Subcutaneous abdominal adipose tissue (tissue), 5 donors: Measurements from ENCODE around the gene SSTR5.

Experiments
- H3K27ac ChIP-seq: one replicate; pipeline ENCODE4 v1.7.0; 2013; ENCODE audit warnings: low read depth, mild to moderate bottlenecking, inconsistent platforms, low read length, moderate library complexity
- H3K27me3 ChIP-seq, 5 donors: one replicate each; pipeline ENCODE4 v1.7.0; 2013; ENCODE audit warnings: low read length in 5 of 5, inconsistent platforms in 1 of 5; ENCODE audit not compliant: control insufficient read depth in 5 of 5, insufficient read depth in 4 of 5
- H3K36me3 ChIP-seq, 5 donors: one replicate each; pipeline ENCODE4 v1.7.0; 2013; ENCODE audit warnings: low read length in 5 of 5; ENCODE audit not compliant: control insufficient read depth in 5 of 5, insufficient read depth in 5 of 5
- H3K4me1 ChIP-seq, 5 donors: one replicate each; pipeline ENCODE4 v1.7.0; 2013; ENCODE audit warnings: low read length in 5 of 5, mild to moderate bottlenecking in 3 of 5, moderate library complexity in 1 of 5; ENCODE audit not compliant: control insufficient read depth in 5 of 5, insufficient read depth in 5 of 5
- H3K4me3 ChIP-seq, 5 donors: one replicate each; pipeline ENCODE4 v1.7.0; 2013; ENCODE audit warnings: low read length in 5 of 5, low read depth in 1 of 5
- H3K9ac ChIP-seq, 5 donors: one replicate each; pipeline ENCODE4 v1.7.0; 2013; ENCODE audit warnings: low read length in 5 of 5, mild to moderate bottlenecking in 4 of 5, moderate library complexity in 3 of 5
- H3K9me3 ChIP-seq, 5 donors: one replicate each; pipeline ENCODE4 v1.7.0; 2013; ENCODE audit warnings: low read length in 5 of 5; ENCODE audit not compliant: control insufficient read depth in 5 of 5
- donor health status: healthy.
- donor health status: healthy.
- donor health status: healthy.
- donor health status: healthy.
- donor health status: healthy.

SSTR5 gene

DNA sequence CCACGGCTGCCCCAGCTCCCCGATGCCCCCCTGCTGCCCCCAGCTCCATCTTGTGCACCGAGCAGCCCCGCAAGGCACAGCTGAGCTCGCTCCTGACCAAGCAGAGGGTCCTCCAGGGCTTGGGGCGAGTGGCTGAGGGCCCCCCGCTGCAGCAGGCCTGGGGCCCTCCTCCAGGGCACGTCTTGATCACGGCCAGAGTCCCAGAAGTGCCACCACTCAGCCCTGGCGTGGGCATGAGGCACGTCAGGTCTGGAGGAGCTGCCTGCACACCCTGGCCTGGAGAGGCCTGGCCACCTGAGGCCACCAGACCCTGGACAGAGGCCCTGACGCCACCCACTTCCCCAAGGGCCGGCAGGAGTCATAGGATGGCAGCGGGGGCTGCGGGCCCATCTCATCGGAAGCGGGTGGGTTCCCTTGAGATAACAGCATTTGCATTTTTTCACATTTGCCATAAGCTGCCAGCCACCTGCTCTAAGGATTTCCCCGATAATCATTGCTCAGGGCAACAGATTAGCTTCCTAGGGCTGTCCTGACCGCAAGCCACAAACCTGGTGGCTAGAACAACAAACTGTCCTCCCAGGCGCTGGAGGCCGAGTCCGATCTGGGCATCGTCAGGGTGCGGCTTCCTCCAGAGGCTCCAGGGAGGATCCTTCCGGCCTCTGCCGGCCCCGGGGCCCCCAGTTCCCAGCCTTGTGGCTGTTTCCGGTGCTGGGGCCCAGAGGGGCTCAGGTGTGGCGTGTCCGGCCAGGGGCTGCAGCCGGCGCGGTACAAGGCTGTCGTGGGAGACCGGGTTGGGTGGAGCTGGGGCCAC lies 47.4 kb downstream of the SSTR5 start:
- Histone ChIP-seq H3K4me3 (no peak overlapping the region), H3K4me1 (no peaks in the 10 kb centered on the region), H3K9me3 (no peaks in the 10 kb centered on the region), H3K36me3 (no peaks in the 10 kb centered on the region), H3K9ac (no peak overlapping the region), H3K27me3 (peaks cover 24 to 57% (median 28%) of the 10 kb centered on the region in 5 donors), H3K27ac (no peak overlapping the region)

DNA sequence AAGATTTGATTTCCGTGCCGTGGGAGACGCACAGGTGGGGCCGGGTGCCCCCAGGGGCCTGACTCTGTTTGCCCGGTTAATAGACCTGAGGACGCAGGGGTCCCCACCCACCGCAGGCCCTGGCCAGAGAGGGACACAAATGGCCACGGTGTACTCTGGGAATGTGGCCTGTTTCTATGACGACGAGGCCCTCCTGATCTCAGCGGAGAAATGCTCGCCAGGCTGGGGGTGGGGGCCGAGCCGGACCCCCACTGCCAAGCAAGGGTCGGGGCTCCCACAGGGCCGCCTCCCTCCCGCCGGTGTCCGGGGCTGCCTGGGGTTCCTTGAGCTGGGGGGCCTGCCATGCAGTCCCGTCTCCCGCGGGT lies 48.0 kb downstream of the SSTR5 start:
- H3K4me1 ChIP-seq, result no peaks in the 10 kb centered on the region

GRCh38 chr16:1121009-1121408 lies 48.5 kb downstream of the SSTR5 start:
- Histone ChIP-seq H3K27me3 (peaks cover 27 to 65% (median 35%) of the 10 kb centered on the region in 5 donors), H3K9me3 (no peaks in the 10 kb centered on the region), H3K4me1 (no peaks in the 10 kb centered on the region), H3K4me3 (no peak overlapping the region), H3K36me3 (no peaks in the 10 kb centered on the region), H3K9ac (no peak overlapping the region), H3K27ac (no peak overlapping the region)

More for the DNA sequence above, 48.0 kb downstream of the SSTR5 start:
- Histone ChIP-seq H3K27ac (no peak overlapping the region), H3K9me3 (no peaks in the 10 kb centered on the region), H3K4me3 (no peak overlapping the region), H3K9ac (no peak overlapping the region), H3K36me3 (no peaks in the 10 kb centered on the region), H3K27me3 (peaks cover 24 to 63% (median 32%) of the 10 kb centered on the region in 5 donors)

DNA sequence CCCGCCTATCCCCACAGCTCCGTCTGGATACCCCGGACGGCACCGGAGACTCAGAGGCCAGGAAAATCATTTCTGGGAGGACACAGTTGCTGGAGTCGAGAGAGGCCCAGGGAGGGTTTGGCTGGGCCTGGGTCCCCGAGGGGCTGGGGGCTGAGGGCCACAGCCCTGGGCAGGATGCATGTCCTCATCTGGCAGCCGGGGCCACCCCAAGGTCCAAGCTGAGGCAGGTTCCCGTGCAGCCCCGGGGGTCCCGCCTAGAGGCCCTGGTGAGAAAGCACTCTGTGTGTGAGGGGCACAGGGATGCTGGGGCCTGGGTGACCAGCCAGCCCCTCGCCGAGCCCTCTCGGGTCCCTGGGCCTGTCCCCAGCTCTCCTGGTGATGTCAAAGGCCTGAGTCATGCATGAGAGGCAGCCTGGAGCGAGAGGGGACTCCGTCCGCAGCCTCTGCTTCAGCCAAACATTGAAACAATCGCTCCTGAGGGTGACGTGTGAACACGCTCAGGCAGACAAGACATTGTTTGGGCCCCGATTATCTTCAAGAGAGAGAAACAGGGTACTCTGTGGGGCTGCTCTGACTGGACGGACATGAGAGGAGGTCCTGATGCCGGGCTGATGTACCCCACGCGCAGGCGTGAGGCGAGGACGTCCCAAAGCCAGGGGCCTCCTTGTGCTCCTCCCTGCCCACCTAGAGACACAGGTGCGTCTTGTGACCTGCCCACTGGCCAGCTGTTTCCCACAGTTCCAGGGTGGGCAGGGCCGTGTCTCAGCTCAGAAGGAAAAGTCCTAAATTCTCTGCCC lies 49.3 kb downstream of the SSTR5 start:
- H3K9me3 ChIP-seq, result no peaks in the 10 kb centered on the region
- H3K4me1 ChIP-seq, result no peaks in the 10 kb centered on the region
- no peak overlapping the region for H3K27ac ChIP-seq
- H3K4me3 ChIP-seq, result no peak overlapping the region
- no peak overlapping the region for H3K9ac ChIP-seq
- peaks cover 28 to 62% (median 36%) of the 10 kb centered on the region in 5 donors for H3K27me3 ChIP-seq
- H3K36me3 ChIP-seq, result no peaks in the 10 kb centered on the region

- no peak overlapping the region for H3K27ac ChIP-seq
- H3K4me1 ChIP-seq, result no peaks in the 10 kb centered on the region
- H3K4me3 ChIP-seq, result no peak overlapping the region
- peaks cover 25 to 57% (median 36%) of the 10 kb centered on the region in 5 donors for H3K27me3 ChIP-seq
- no peak overlapping the region for H3K9ac ChIP-seq
- no peaks in the 10 kb centered on the region for H3K36me3 ChIP-seq
- no peaks in the 10 kb centered on the region for H3K9me3 ChIP-seq
Measured at GRCh38 chr16:1122398-1122765, 49.8 kb downstream of the SSTR5 start.

DNA sequence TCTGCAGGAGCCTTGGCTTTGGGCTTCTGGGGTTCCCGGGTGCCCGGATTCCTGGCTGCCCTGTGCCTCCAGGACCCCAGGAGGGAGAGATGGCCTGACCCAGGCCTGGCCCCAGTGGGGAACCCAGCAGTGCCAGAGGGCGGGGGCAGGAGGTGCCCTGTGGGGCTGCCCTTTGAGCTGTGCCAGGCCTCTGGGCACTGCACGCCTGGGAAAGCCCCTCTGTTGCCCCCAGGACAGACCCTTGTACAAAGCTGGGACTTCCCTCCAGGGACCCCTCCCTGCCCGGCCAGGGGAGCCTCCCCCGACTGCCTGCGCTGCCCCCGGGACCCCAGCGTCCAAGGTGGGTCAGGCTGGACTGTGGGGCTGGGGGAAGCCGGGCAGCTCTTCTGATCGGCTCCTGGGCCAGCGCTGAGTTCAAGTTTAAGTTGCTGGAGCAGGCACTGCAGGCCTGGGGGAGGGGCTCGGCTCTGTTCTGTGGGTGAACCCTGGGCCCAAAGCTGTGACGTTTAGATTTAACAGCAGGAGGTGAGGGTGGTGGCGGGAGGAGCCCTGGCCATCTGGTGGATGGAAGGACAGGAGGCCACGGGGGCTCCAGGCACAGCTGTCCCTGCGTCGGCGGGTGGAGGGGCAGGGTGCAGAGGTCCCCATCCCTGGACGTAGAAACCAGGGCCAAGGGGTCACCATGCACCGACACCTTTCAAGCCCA lies 51.1 kb downstream of the SSTR5 start:
- Histone ChIP-seq H3K4me1 (no peaks in the 10 kb centered on the region), H3K36me3 (no peaks in the 10 kb centered on the region), H3K9me3 (no peaks in the 10 kb centered on the region), H3K27ac (no peak overlapping the region), H3K9ac (no peak overlapping the region), H3K27me3 (peaks cover 20 to 56% (median 35%) of the 10 kb centered on the region in 5 donors), H3K4me3 (no peak overlapping the region)

DNA sequence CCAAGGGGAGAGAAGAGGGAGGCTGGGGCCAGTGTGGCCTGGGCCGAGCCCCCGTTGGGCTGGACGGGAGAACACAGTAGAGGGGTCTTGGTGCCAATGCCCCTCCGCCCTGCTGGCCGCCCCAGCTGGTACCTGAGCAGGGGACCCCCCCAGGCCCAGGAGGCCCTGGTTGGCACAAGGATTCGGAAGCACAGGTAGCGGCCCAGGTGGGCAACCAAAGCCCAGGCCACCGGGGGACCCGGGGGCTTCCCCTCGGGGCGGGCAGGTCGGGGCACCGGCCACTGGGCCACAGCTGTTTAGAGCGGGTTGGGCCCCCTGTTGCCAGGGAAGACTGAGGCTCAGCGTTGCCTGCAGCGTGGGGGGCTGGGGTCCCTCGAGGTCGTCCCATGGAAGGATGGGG lies 51.7 kb downstream of the SSTR5 start:
- H3K4me3 ChIP-seq, result no peak overlapping the region
- H3K27me3 ChIP-seq, result peaks cover 19 to 49% (median 33%) of the 10 kb centered on the region in 5 donors
- no peaks in the 10 kb centered on the region for H3K9me3 ChIP-seq
- H3K27ac ChIP-seq, result no peak overlapping the region
- no peak overlapping the region for H3K9ac ChIP-seq
- no peaks in the 10 kb centered on the region for H3K4me1 ChIP-seq
- H3K36me3 ChIP-seq, result no peaks in the 10 kb centered on the region

DNA sequence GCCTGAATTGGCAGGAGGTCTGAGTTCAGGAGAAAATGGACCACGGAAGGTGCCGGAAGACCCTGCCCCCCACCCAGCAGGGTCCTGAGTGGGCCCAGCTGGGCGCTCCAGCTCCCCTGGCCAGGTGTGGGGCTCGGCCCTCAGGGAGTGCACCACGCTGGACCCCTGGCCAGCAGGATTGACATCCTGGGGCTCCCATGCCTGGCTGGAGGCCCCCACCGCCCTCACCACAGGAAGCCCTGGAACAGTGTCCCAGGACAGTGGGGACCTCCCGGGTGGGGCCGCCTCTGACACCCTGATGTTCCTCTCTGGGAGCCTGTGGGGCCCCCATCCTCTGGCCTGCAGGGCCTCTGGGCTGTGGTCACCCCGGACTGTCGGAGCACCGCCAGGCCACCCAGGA lies 52.2 kb downstream of the SSTR5 start:
- H3K36me3 ChIP-seq, result no peaks in the 10 kb centered on the region
- no peak overlapping the region for H3K27ac ChIP-seq
- no peak overlapping the region for H3K9ac ChIP-seq
- no peak overlapping the region for H3K4me3 ChIP-seq
- H3K4me1 ChIP-seq, result no peaks in the 10 kb centered on the region
- peaks cover 0 to 4% (median 1%) of the 10 kb centered on the region in 5 donors for H3K9me3 ChIP-seq
- peaks cover 18 to 46% (median 29%) of the 10 kb centered on the region in 5 donors for H3K27me3 ChIP-seq

- no peak overlapping the region for H3K4me3 ChIP-seq
- no peak overlapping the region for H3K27ac ChIP-seq
- peaks cover 14 to 39% (median 25%) of the 10 kb centered on the region in 5 donors for H3K27me3 ChIP-seq
- H3K9me3 ChIP-seq, result peaks cover 0 to 5% (median 2%) of the 10 kb centered on the region in 5 donors
- H3K4me1 ChIP-seq, result no peaks in the 10 kb centered on the region
- no peaks in the 10 kb centered on the region for H3K36me3 ChIP-seq
- no peak overlapping the region for H3K9ac ChIP-seq
Measured at GRCh38 chr16:1125471-1125870, 52.9 kb downstream of the SSTR5 start.

- Histone ChIP-seq H3K4me3 (no peak overlapping the region), H3K4me1 (no peaks in the 10 kb centered on the region), H3K27ac (no peak overlapping the region), H3K9me3 (peaks cover 0 to 5% (median 2%) of the 10 kb centered on the region in 5 donors), H3K36me3 (no peaks in the 10 kb centered on the region), H3K9ac (no peak overlapping the region), H3K27me3 (peaks cover 11 to 35% (median 25%) of the 10 kb centered on the region in 5 donors)
Measured at GRCh38 chr16:1126044-1126443, 53.5 kb downstream of the SSTR5 start.
